Right lobe of liver (tissue), 6 donors: Measurements from ENCODE around the gene BSPRY. TPM values are rescaled to one million over a fixed set of nuclear protein-coding genes. Genes with fewer than 3 reads are reported as not detected.

Experiments used
- ATAC-seq, 4 donors: fragments of 200-7000 bp; cut with Tn5 transposase; one replicate each; pipeline ENCODE4 v1.9.1; 2020; ENCODE audit warnings: mild to moderate bottlenecking in 4 of 4, moderate library complexity in 4 of 4
- DNase-seq, 3 donors: peaks; one replicate each; pipeline ENCODE4 v3.0.0-alpha.2; 2020
- H3K27ac ChIP-seq, 3 donors: fragments of 200-600 bp; one replicate each; pipeline ENCODE4 v1.8.0; 2022
- H3K27me3 ChIP-seq, 2 donors: fragments of 200-600 bp; one replicate each; pipeline ENCODE4 v1.8.0; 2022
- H3K36me3 ChIP-seq, 4 donors: fragments of 200-600 bp; sonication (generic) in 1 of 4; one replicate each; pipeline versions ENCODE4 v1.5.1 to v1.8.0; 2017 to 2022; ENCODE audit warnings: control low read depth in 1 of 4
- H3K4me1 ChIP-seq, 4 donors: fragments of 200-600 bp; sonication (generic) in 1 of 4; one replicate each; pipeline versions ENCODE4 v1.5.1 to v1.8.0; 2017 to 2022; ENCODE audit warnings: control low read depth in 1 of 4
- H3K4me3 ChIP-seq, 3 donors: fragments of 200-600 bp; one replicate each; pipeline ENCODE4 v1.8.0; 2022
- H3K9me3 ChIP-seq, 4 donors: fragments of 200-600 bp; sonication (generic) in 1 of 4; one replicate each; pipeline versions ENCODE4 v1.5.1 to v1.8.0; 2017 to 2022; ENCODE audit warnings: control low read depth in 1 of 4
- CTCF ChIP-seq, 4 donors: fragments of 200-600 bp in 3 of 4; fragments of 450-650 bp in 1 of 4; IDR thresholded peaks; one replicate each; pipeline versions ENCODE4 v1.5.1 to v1.8.0; 2016 to 2022; ENCODE audit warnings: antibody characterized with exemption in 4 of 4, mild to moderate bottlenecking in 2 of 4
- POLR2A ChIP-seq: fragments of 450-650 bp; IDR thresholded peaks from one replicate; pipeline ENCODE4 v1.6.1; 2017; ENCODE audit warnings: antibody characterized with exemption, mild to moderate bottlenecking
- WGBS: methylation state at CpG from one replicate; pipeline ENCODE4 v1.1.6; 2018; ENCODE audit warnings: low coverage, low lambda C conversion rate; ENCODE audit not compliant: insufficient coverage; ENCODE audit errors: missing lambda C conversion rate; 5-methylcytosine and 5-hydroxymethylcytosine counted together
- intact Hi-C, 2 donors: fragments of 100-400 bp; cut with DNase I; formaldehyde crosslinking; loops; one replicate each; pipeline versions ENCODE4 v1.11.2 to v1.14.1; 2022
- long read RNA-seq: library from polyadenylated mRNA; unstranded; transcript quantifications from one replicate; pipeline ENCODE4 v2.0.0, GENCODE V29; 2019
- total RNA-seq, 6 experiments: library from RNA; depleted of rRNA in 2 of 6; stranded (reverse); fragments of >200 nt in 2 of 6; fragmentation: NEBNext Ultra II Directional in 3 of 6; extraction: Animal tissue kit (Norgen Biotek cat#: 25700) in 3 of 6; gene quantifications; one replicate each; pipeline versions ENCODE4 v1.1.0 to v1.2.4, GENCODE V29; 2016 to 2023
- donor health status: DM: no; HTN: yes; CAD: no.
- donor health status: DM: no; HTN: no; CAD: no.
- donor health status: DM: no; HTN: no; CAD: no.
- donor health status: DM: no; HTN: yes; CAD: no.
- donor health status: DM: no; HTN: yes; CAD: no.

Gene BSPRY
- total RNA-seq = 1 to 10 TPM in 2 of 6 experiments, under 1 TPM in 4; 0.24 to 1.4 (median 0.78) TPM
- long read RNA-seq = 0 reads

GRCh38 chr9:113349445-113350094, at the start of gene BSPRY:
Gene BSPRY (plus strand): TSS chr9:113349541. CDS start chr9:113349580, 39 bp downstream.
- intact Hi-C loops = no loop called here
- ATAC-seq = peak; percentile 53 to 61 (median 56)
- peak in 1 of 3 donors; percentile 27 for DNase-seq
- H3K27me3 ChIP-seq = no peaks in the 10 kb centered on the region
- peak within 1 kb of the TSS; percentile 35 to 60 (median 48) for H3K4me3 ChIP-seq
- peaks cover 0 to 5% (median 0%) of the 10 kb centered on the region in 4 donors for H3K4me1 ChIP-seq
- H3K9me3 ChIP-seq = no peaks in the 10 kb centered on the region
- whole genome bisulfite sequencing = 0% methylated on average over 12 of the region's 71 CpGs
- TF ChIP-seq POLR2A = no peak
- TF ChIP-seq CTCF (IDR thresholded peaks at IDR 0.05) = no peak
- H3K36me3 ChIP-seq = no peaks in the 10 kb centered on the region
- no peak within 1 kb of the TSS for H3K27ac ChIP-seq

- WGBS = 41% methylated on average over 8 of the region's 8 CpGs
- no peak for DNase-seq
- ATAC-seq = peak; percentile 31 to 35 (median 34)
- no peaks in the 10 kb centered on the region for H3K4me1 ChIP-seq
- H3K27ac ChIP-seq = no peak overlapping the region
- TF ChIP-seq CTCF (IDR thresholded peaks at IDR 0.05) (no peak), POLR2A (no peak)
- no peaks in the 10 kb centered on the region for H3K9me3 ChIP-seq
- no peaks in the 10 kb centered on the region for H3K36me3 ChIP-seq
- H3K27me3 ChIP-seq = no peaks in the 10 kb centered on the region
- H3K4me3 ChIP-seq = no peak overlapping the region
- intact Hi-C loops = no loop called here
Measured at GRCh38 chr9:113299800-113300292, 49.5 kb upstream of the BSPRY start.

DNA sequence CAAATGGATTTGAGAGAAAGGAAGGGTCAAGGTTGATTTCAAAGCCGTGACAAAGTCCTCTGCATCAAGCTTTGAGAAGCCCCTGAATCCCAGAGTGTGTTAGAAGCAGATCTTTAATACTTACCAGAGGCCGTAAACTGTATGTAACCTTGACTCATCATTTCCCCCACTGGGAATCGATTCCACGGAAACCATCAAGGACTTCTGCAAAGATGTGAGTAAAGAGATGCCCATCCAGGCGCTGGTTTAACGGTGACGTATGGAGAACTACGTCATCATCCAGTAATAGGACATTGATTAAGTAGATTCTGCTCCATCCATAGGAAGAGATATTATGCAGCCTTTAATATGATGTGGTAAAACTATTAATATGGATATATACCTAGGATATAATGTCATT, 47.8 kb upstream of the BSPRY start:
- intact Hi-C loops = no loop called here
- WGBS = 90% methylated on average over 8 of the region's 8 CpGs

DNA sequence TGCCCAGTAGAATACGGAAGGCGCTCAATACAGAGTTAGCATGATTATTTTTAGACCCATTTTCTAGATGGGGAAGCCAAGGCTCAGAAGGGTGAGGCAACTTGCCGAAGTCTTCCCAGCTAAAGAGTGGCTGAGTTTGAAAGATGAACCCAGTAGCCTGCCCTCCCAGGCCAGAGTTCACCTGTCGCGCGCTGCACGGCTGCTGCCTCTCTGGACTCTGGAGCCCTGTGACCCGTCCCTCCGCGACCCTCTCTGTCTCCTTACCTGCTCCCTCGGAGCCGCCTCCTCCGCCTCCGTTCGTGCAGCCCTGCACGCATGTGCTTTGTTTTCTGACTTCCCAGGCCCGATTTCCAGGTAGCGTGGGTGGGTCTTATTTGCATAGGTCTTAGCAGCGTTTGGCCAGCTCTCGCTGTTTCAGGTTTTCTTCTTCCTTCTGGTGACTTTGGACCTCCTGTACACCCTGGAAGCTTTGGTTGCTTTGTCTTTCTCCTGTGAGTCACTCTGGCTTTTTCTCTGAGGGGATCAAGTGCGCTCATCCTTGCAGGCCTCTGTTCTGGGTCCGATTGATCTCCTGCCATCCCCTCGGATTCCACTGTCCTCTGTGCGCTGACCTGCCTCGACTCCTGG, 46.4 kb upstream of the BSPRY start, which contains the start of gene RNF183:
Gene RNF183, minus strand, starts transcription at position 585 of the 627 bp plus-strand sequence. CDS start 5,192 bp downstream, outside the sequence.
- TF ChIP-seq CTCF (IDR thresholded peaks at IDR 0.05) = no peak
- no peak for TF ChIP-seq POLR2A
- no peaks in the 10 kb centered on the region for H3K9me3 ChIP-seq
- no peak within 1 kb of the TSS for H3K4me3 ChIP-seq
- ATAC-seq = no peak
- H3K36me3 ChIP-seq = no peaks in the 10 kb centered on the region
- no peak for DNase-seq
- no peaks in the 10 kb centered on the region for H3K27me3 ChIP-seq
- intact Hi-C loops = no loop called here
- H3K27ac ChIP-seq = no peak within 1 kb of the TSS
- 57% methylated on average over 24 of the region's 25 CpGs for WGBS
- H3K4me1 ChIP-seq = no peaks in the 10 kb centered on the region

More for the DNA sequence above, 47.8 kb upstream of the BSPRY start:
- TF ChIP-seq POLR2A = no peak
- no peak for TF ChIP-seq CTCF (IDR thresholded peaks at IDR 0.05)
- H3K4me1 ChIP-seq = no peaks in the 10 kb centered on the region
- H3K36me3 ChIP-seq = no peaks in the 10 kb centered on the region
- no peak for DNase-seq
- no peak overlapping the region for H3K4me3 ChIP-seq
- H3K9me3 ChIP-seq = no peaks in the 10 kb centered on the region
- no peak overlapping the region for H3K27ac ChIP-seq
- no peaks in the 10 kb centered on the region for H3K27me3 ChIP-seq
- no peak for ATAC-seq
